ENCODE results near the gene RTN4.
"Not testable (repeated sequence)": the region's sequence is repeated elsewhere in the genome, so short reads cannot be mapped to it uniquely, and the experiment has no call there.

RTN4 gene

GRCh38 chr2:55003706-55004639 is 46.3 kb downstream of the RTN4 start:
- DNase-seq (ENCODE audit: low spot score in 2 of 2), result peak in 1 of 2 experiments; percentile 14
- in situ Hi-C loops (cut with MboI; ENCODE audit: low sequenced_read_pairs), result no loop called here
- Histone ChIP-seq H3K4me1 (peaks cover 34% of the 10 kb centered on the region), H3K36me3 (replicated peaks) (no peaks in the 10 kb centered on the region), H3K4me3 (no peak overlapping the region), H3K27me3 (ENCODE audit: low read depth) (no peaks in the 10 kb centered on the region), H3K9me3 (no peaks in the 10 kb centered on the region)

DNA sequence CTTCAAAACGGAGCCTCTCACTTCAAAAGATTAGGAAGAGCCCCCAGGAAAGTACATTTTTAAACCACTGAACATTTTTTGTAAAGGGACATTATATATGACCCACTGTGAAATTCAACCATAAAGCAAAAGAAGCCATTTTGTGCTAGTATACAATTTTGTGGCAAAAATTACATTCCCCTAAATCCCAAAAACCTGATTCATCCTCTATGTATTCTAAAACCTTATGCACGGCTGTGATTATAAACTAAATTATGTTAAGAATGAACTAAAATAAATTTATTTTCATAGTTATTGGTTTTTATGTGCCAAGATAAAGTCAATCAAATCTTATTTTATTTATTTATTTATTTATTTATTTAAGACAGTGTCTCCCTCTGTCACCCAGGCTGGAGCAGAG is 48.5 kb downstream of the RTN4 start:
- Histone ChIP-seq H3K9me3 (no peaks in the 10 kb centered on the region), H3K36me3 (replicated peaks) (no peaks in the 10 kb centered on the region), H3K4me3 (no peak overlapping the region), H3K4me1 (peaks cover 40% of the 10 kb centered on the region), H3K27me3 (ENCODE audit: low read depth) (no peaks in the 10 kb centered on the region)
- DNase-seq (ENCODE audit: low spot score in 2 of 2), result no peak
- in situ Hi-C loops (cut with MboI; ENCODE audit: low sequenced_read_pairs), result no loop called here

GRCh38 chr2:55000341-55000740 is 49.9 kb downstream of the RTN4 start:
- Histone ChIP-seq H3K4me3 (no peak overlapping the region), H3K36me3 (replicated peaks) (no peaks in the 10 kb centered on the region), H3K9me3 (no peaks in the 10 kb centered on the region), H3K4me1 (peaks cover 38% of the 10 kb centered on the region), H3K27me3 (ENCODE audit: low read depth) (no peaks in the 10 kb centered on the region)
- in situ Hi-C loops (cut with MboI; ENCODE audit: low sequenced_read_pairs), result no loop called here
- DNase-seq (ENCODE audit: low spot score in 2 of 2), result no peak

- peak; percentile 58 to 77 for DNase-seq (ENCODE audit: low spot score in 2 of 2)
- no peaks in the 10 kb centered on the region for H3K9me3 ChIP-seq
- no peaks in the 10 kb centered on the region for H3K27me3 ChIP-seq (ENCODE audit: low read depth)
- H3K4me3 ChIP-seq, result no peak overlapping the region
- no peaks in the 10 kb centered on the region for H3K36me3 ChIP-seq (replicated peaks)
- peaks cover 37% of the 10 kb centered on the region for H3K4me1 ChIP-seq
- in situ Hi-C loops (cut with MboI; ENCODE audit: low sequenced_read_pairs), result no loop called here
Measured at GRCh38 chr2:54999182-54999581, 51.1 kb downstream of the RTN4 start.

DNA sequence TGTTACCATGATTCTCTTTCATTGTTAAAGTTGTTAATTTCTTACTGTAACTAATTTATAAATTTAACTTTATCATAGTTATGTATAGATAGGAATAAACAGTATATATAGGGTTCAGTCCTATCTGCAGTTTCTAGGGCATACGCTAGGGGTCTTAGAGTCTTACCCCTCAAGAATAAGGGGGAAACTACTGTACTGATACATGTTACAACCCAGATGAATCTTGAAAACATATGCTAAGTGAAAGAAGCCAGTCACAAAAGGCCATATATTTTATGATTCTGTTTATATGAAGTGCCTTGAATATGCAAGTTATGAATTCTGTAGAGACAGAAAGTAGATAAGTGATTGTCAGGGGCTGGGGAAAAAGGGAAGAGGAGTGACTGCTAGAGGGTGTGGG is 52.4 kb downstream of the RTN4 start:
- Histone ChIP-seq H3K4me3 (no peak overlapping the region), H3K4me1 (peaks cover 34% of the 10 kb centered on the region), H3K36me3 (replicated peaks) (no peaks in the 10 kb centered on the region), H3K9me3 (no peaks in the 10 kb centered on the region), H3K27me3 (ENCODE audit: low read depth) (no peaks in the 10 kb centered on the region)
- in situ Hi-C loops (cut with MboI; ENCODE audit: low sequenced_read_pairs), result no loop called here
- DNase-seq (ENCODE audit: low spot score in 2 of 2), result no peak

DNA sequence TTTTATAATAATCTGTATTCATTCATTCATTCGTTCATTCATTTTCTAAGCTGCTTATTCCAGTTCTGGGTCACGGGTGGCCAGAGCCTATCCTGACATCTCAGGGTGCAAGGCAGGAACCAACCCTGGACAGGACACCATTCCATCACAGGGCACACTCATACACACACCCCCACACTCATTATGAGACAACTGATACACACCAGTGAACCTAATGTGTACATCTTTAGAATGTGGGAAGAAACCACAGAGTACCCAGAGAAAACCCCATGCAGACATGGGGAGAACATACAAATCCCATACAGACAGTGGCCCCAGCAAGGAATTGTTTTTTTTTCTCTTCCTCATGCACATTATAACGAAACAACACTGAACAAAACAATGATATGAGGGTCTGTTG is 54.7 kb downstream of the RTN4 start:
- H3K4me1 ChIP-seq, result peaks cover 23% of the 10 kb centered on the region
- in situ Hi-C loops (cut with MboI; ENCODE audit: low sequenced_read_pairs), result no loop called here
- H3K36me3 ChIP-seq (replicated peaks), result no peaks in the 10 kb centered on the region

DNA sequence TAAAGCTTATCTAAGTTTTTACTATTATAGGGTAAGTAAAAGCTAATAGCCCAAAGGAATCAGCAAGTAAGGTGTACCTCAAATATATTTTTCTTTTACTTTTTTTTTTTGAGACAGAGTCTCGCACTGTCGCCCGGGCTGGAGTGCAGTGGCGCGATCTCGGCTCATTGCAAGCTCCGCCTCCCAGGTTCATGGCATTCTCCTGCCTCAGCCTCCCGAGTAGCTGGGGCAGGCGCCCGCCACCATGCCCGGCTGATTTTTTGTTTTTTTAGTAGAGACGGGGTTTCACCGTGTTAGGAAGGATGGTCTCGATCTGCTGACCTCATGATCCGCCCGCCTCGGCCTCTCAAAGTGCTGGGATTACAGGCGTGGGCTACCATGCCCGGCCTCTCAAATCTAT is 59.6 kb downstream of the RTN4 start:
- H3K9me3 ChIP-seq; H3K27me3 ChIP-seq (ENCODE audit: low read depth); DNase-seq (ENCODE audit: low spot score in 2 of 2); in situ Hi-C loops (cut with MboI; ENCODE audit: low sequenced_read_pairs); H3K4me3 ChIP-seq; H3K4me1 ChIP-seq: not testable (repeated sequence)
- H3K36me3 ChIP-seq (replicated peaks), result peaks cover 15% of the 10 kb centered on the region; the same call in 1 of the 2 replicates

More for the DNA sequence above, 54.7 kb downstream of the RTN4 start:
- Histone ChIP-seq H3K9me3 (no peaks in the 10 kb centered on the region), H3K27me3 (ENCODE audit: low read depth) (no peaks in the 10 kb centered on the region), H3K4me3 (no peak overlapping the region)
- DNase-seq (ENCODE audit: low spot score in 2 of 2), result no peak

GRCh38 chr2:54988612-54989011 is 61.6 kb downstream of the RTN4 start:
- Histone ChIP-seq H3K4me3 (no peak overlapping the region), H3K9me3 (no peaks in the 10 kb centered on the region), H3K27me3 (ENCODE audit: low read depth) (no peaks in the 10 kb centered on the region), H3K36me3 (replicated peaks) (peaks cover 24% of the 10 kb centered on the region), H3K4me1 (peaks cover 18% of the 10 kb centered on the region)
- in situ Hi-C loops (cut with MboI; ENCODE audit: low sequenced_read_pairs), result no loop called here
- no peak for DNase-seq (ENCODE audit: low spot score in 2 of 2)

- Histone ChIP-seq H3K4me1 (peaks cover 18% of the 10 kb centered on the region), H3K9me3 (no peaks in the 10 kb centered on the region), H3K27me3 (ENCODE audit: low read depth) (no peaks in the 10 kb centered on the region), H3K36me3 (replicated peaks) (peaks cover 36% of the 10 kb centered on the region), H3K4me3 (no peak overlapping the region)
- in situ Hi-C loops (cut with MboI; ENCODE audit: low sequenced_read_pairs), result no loop called here
- no peak for DNase-seq (ENCODE audit: low spot score in 2 of 2)
Measured at GRCh38 chr2:54986264-54986663, 64.0 kb downstream of the RTN4 start.

DNA sequence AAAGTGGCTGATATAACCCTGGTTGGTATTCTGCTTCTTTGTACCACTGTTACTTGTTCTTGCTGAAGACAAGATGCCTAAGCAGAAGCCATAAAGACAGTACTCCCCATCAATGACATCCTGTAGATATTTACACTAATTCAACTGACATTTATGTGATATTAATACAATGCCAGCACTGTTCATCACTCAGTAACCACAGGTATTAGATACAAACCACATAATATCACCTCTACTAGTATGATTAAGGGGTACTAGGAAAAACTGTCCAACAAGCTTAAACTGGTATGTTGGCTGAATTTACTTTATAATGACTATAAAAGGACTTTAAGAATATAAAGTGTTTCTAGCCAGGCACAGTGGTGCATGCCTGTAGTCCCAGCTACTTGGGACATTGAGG is 65.8 kb downstream of the RTN4 start:
- DNase-seq (ENCODE audit: low spot score in 2 of 2), result no peak
- peaks cover 41% of the 10 kb centered on the region for H3K36me3 ChIP-seq (replicated peaks)
- H3K9me3 ChIP-seq, result no peaks in the 10 kb centered on the region
- in situ Hi-C loops (cut with MboI; ENCODE audit: low sequenced_read_pairs), result no loop called here
- no peak overlapping the region for H3K4me3 ChIP-seq
- no peaks in the 10 kb centered on the region for H3K27me3 ChIP-seq (ENCODE audit: low read depth)
- peaks cover 26% of the 10 kb centered on the region for H3K4me1 ChIP-seq

- Histone ChIP-seq H3K9me3 (no peaks in the 10 kb centered on the region), H3K4me3 (no peak overlapping the region), H3K36me3 (replicated peaks) (peaks cover 41% of the 10 kb centered on the region), H3K4me1 (peaks cover 27% of the 10 kb centered on the region), H3K27me3 (ENCODE audit: low read depth) (no peaks in the 10 kb centered on the region)
- DNase-seq (ENCODE audit: low spot score in 2 of 2), result peak in 1 of 2 experiments; percentile 21
- in situ Hi-C loops (cut with MboI; ENCODE audit: low sequenced_read_pairs), result no loop called here
Measured at GRCh38 chr2:54983345-54984220, 66.7 kb downstream of the RTN4 start.

- Histone ChIP-seq H3K4me3 (no peak overlapping the region), H3K9me3 (no peaks in the 10 kb centered on the region), H3K27me3 (ENCODE audit: low read depth) (no peaks in the 10 kb centered on the region), H3K4me1 (peaks cover 27% of the 10 kb centered on the region), H3K36me3 (replicated peaks) (peaks cover 30% of the 10 kb centered on the region)
- no peak for DNase-seq (ENCODE audit: low spot score in 2 of 2)
- in situ Hi-C loops (cut with MboI; ENCODE audit: low sequenced_read_pairs), result no loop called here
Measured at GRCh38 chr2:54981385-54981784, 68.9 kb downstream of the RTN4 start.

DNA sequence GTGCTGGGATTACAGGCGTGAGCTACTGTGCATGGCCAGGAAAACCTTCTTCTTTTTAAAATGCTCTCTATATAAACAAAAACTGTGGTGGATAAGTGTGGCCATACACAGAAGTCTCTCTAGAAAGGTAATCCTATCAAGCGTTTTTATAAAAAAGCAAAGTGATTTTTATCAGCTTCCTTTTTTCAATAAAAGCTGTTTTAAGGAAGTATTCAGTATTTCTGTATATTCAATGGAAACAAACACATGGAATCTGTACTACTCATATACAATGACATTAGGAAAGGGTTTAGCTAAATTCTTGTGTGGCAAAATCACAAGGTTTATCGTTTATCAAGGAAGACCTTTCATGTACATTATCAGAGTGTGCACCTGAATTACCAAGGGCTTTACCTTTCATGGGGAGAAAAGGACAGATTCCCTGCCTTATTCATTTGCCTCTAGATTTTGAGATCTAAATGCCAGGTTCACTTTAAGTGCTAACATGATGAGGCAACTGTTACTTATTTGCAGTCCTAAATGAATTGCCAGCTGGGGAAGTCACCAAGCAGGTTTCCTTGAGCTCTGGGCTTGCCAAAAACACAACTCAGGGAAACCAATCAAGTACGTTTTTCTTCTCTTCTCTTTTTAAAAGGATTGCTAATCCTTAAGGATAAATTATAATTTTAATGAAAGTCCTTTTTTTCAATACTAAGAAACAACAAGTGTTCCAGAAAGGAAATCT is 70.8 kb downstream of the RTN4 start:
- H3K36me3 ChIP-seq (replicated peaks), result peaks cover 22% of the 10 kb centered on the region
- H3K4me1 ChIP-seq, result peaks cover 16% of the 10 kb centered on the region
- no peak overlapping the region for H3K4me3 ChIP-seq
- no peaks in the 10 kb centered on the region for H3K27me3 ChIP-seq (ENCODE audit: low read depth)
- no peaks in the 10 kb centered on the region for H3K9me3 ChIP-seq
- in situ Hi-C loops (cut with MboI; ENCODE audit: low sequenced_read_pairs), result no loop called here
- DNase-seq (ENCODE audit: low spot score in 2 of 2), result no peak
